NB4 (cell line): ENCODE data around the gene VTN.

Experiments used
- DNase-seq: peaks from one replicate; pipeline ENCODE4 v3.0.0; 2010; ENCODE audit warnings: low read depth
- H3K4me3 ChIP-seq: one replicate; pipeline ENCODE4 v1.5.1; 2011; ENCODE audit warnings: mild to moderate bottlenecking, low read depth, low read length, moderate library complexity
- CTCF ChIP-seq: IDR thresholded peaks from one replicate; pipeline ENCODE4 v1.5.1; 2012; ENCODE audit warnings: low read depth, low read length
- MAX ChIP-seq: IDR thresholded peaks from 2 replicates; pipeline ENCODE4 v1.6.1; 2011; ENCODE audit warnings: low read depth, low read length
- MYC ChIP-seq: IDR thresholded peaks from 2 replicates; pipeline ENCODE4 v1.6.1; 2011; ENCODE audit warnings: low read depth, low read length
- POLR2A ChIP-seq: IDR thresholded peaks from 2 replicates; pipeline ENCODE4 v1.6.1; 2011; ENCODE audit warnings: mild to moderate bottlenecking; ENCODE audit not compliant: insufficient read length; ENCODE audit errors: extremely low read depth

The VTN gene

GRCh38 chr17:28333083-28333746, 36.9 kb downstream of the VTN start:
- no peak overlapping the region for H3K4me3 ChIP-seq
- no peak for DNase-seq
- TF ChIP-seq MAX (no peak), MYC (no peak), POLR2A (no peak), CTCF (no peak)

GRCh38 chr17:28331891-28332420, 38.2 kb downstream of the VTN start:
- H3K4me3 ChIP-seq: no peak overlapping the region
- TF ChIP-seq CTCF: no peak
- no peak for TF ChIP-seq MYC
- no peak for TF ChIP-seq MAX
- TF ChIP-seq POLR2A: no peak
- no peak for DNase-seq

- no peak for TF ChIP-seq MAX
- no peak for TF ChIP-seq CTCF
- no peak for TF ChIP-seq POLR2A
- TF ChIP-seq MYC: no peak
- no peak for DNase-seq
- no peak overlapping the region for H3K4me3 ChIP-seq
Observed at GRCh38 chr17:28330671-28331070, 39.4 kb downstream of the VTN start.

- DNase-seq: no peak
- TF ChIP-seq MAX: no peak
- TF ChIP-seq MYC: no peak
- TF ChIP-seq CTCF: no peak
- no peak for TF ChIP-seq POLR2A
- H3K4me3 ChIP-seq: no peak overlapping the region
Observed at GRCh38 chr17:28328325-28328724, 41.8 kb downstream of the VTN start.

GRCh38 chr17:28327709-28328108, 42.4 kb downstream of the VTN start:
- H3K4me3 ChIP-seq: no peak overlapping the region
- no peak for TF ChIP-seq MAX
- no peak for TF ChIP-seq POLR2A
- TF ChIP-seq MYC: no peak
- no peak for TF ChIP-seq CTCF
- DNase-seq: no peak
